Measurements from ENCODE around the gene CHKA. TPM values are rescaled to one million over a fixed set of nuclear protein-coding genes. Genes with fewer than 3 reads are reported as not detected.

Gene CHKA
- total and polyA plus RNA-seq, 9 of the 15 experiments (the other 6 are each of a cell fraction or from before 2014, with no cell fraction given), result 3.6 to 37.0 (median 30.2) TPM

DNA sequence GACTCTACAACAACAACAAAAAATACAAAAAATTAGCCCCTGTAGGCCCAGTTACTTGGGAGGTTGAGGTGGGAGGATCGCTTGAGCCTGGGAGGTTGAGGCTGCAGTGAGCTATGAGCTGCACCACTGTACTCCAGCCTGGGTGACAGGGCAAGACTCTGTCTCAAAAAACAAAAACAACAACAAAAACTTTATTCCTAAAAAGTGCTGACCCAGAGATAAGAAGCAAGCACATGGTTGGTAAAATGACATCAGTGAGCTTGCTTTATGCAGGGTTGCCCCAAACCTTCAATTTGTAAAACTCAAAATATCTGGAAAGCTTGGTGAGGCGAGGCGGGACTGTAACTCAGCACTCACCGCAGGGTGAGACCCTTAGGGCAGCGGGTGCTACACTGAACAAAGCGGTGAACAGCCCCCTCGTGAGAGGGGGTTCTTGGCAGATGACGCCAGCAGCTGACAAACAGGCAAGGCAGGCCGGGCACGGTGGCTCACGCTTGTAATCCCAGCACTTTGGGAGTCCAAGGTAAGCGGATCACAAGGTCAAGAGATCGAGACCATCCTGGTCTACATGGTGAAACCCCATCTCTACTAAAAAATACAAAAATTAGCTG is 85.8 kb downstream of the CHKA start (continued):
- TF ChIP-seq, protein P1, sequence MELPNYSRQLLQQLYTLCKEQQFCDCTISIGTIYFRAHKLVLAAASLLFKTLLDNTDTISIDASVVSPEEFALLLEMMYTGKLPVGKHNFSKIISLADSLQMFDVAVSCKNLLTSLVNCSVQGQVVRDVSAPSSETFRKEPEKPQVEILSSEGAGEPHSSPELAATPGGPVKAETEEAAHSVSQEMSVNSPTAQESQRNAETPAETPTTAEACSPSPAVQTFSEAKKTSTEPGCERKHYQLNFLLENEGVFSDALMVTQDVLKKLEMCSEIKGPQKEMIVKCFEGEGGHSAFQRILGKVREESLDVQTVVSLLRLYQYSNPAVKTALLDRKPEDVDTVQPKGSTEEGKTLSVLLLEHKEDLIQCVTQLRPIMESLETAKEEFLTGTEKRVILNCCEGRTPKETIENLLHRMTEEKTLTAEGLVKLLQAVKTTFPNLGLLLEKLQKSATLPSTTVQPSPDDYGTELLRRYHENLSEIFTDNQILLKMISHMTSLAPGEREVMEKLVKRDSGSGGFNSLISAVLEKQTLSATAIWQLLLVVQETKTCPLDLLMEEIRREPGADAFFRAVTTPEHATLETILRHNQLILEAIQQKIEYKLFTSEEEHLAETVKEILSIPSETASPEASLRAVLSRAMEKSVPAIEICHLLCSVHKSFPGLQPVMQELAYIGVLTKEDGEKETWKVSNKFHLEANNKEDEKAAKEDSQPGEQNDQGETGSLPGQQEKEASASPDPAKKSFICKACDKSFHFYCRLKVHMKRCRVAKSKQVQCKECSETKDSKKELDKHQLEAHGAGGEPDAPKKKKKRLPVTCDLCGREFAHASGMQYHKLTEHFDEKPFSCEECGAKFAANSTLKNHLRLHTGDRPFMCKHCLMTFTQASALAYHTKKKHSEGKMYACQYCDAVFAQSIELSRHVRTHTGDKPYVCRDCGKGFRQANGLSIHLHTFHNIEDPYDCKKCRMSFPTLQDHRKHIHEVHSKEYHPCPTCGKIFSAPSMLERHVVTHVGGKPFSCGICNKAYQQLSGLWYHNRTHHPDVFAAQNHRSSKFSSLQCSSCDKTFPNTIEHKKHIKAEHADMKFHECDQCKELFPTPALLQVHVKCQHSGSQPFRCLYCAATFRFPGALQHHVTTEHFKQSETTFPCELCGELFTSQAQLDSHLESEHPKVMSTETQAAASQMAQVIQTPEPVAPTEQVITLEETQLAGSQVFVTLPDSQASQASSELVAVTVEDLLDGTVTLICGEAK (IDR thresholded peaks at IDR 0.05), result peak; percentile 95
- TF ChIP-seq, protein P1 (CRISPR knock-in tag; IDR thresholded peaks at IDR 0.05), result peak; percentile 91
- TF ChIP-seq PURB (CRISPR knock-in tag; IDR thresholded peaks at IDR 0.05; ENCODE audit: low read depth) (no peak), CHCHD3 (CRISPR knock-in tag; IDR thresholded peaks at IDR 0.05) (no peak), MXI1 (IDR thresholded peaks at IDR 0.05; ENCODE audit: low read depth, low read length) (no peak), MCM3 (IDR thresholded peaks at IDR 0.05) (no peak), ZNF239 (CRISPR knock-in tag; IDR thresholded peaks at IDR 0.05) (no peak), MAFG (tag; conservative IDR thresholded peaks at IDR 0.05) (peak; percentile 65), FOXA3 (CRISPR knock-in tag; conservative IDR thresholded peaks at IDR 0.05 in 1 of 2, IDR thresholded peaks at IDR 0.05 in 1 of 2) (no peak), C11orf30 (IDR thresholded peaks at IDR 0.05; ENCODE audit: low read depth) (peak; percentile 78), ZFP1 (CRISPR knock-in tag; IDR thresholded peaks at IDR 0.05) (no peak)
- TF ChIP-seq, protein P2, sequence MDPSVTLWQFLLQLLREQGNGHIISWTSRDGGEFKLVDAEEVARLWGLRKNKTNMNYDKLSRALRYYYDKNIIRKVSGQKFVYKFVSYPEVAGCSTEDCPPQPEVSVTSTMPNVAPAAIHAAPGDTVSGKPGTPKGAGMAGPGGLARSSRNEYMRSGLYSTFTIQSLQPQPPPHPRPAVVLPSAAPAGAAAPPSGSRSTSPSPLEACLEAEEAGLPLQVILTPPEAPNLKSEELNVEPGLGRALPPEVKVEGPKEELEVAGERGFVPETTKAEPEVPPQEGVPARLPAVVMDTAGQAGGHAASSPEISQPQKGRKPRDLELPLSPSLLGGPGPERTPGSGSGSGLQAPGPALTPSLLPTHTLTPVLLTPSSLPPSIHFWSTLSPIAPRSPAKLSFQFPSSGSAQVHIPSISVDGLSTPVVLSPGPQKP (CRISPR knock-in tag; IDR thresholded peaks at IDR 0.05), result no peak
- TF ChIP-seq, protein P3, sequence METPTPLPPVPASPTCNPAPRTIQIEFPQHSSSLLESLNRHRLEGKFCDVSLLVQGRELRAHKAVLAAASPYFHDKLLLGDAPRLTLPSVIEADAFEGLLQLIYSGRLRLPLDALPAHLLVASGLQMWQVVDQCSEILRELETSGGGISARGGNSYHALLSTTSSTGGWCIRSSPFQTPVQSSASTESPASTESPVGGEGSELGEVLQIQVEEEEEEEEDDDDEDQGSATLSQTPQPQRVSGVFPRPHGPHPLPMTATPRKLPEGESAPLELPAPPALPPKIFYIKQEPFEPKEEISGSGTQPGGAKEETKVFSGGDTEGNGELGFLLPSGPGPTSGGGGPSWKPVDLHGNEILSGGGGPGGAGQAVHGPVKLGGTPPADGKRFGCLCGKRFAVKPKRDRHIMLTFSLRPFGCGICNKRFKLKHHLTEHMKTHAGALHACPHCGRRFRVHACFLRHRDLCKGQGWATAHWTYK (CRISPR knock-in tag; IDR thresholded peaks at IDR 0.05), result no peak
- TF ChIP-seq, protein P4, sequence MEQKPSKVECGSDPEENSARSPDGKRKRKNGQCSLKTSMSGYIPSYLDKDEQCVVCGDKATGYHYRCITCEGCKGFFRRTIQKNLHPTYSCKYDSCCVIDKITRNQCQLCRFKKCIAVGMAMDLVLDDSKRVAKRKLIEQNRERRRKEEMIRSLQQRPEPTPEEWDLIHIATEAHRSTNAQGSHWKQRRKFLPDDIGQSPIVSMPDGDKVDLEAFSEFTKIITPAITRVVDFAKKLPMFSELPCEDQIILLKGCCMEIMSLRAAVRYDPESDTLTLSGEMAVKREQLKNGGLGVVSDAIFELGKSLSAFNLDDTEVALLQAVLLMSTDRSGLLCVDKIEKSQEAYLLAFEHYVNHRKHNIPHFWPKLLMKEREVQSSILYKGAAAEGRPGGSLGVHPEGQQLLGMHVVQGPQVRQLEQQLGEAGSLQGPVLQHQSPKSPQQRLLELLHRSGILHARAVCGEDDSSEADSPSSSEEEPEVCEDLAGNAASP (IDR thresholded peaks at IDR 0.05), result no peak
